Smooth muscle cell (in vitro differentiated cells): ENCODE measurements around the gene CERK. TPM values are rescaled to one million over a fixed set of nuclear protein-coding genes. Genes with fewer than 3 reads are reported as not detected.

ENCODE experiments used
- DNase-seq: peaks from one replicate; lab custom pipeline; 2025; ENCODE audit not compliant: unreplicated experiment; lab: John Stamatoyannopoulos, UW
- H2AFZ ChIP-seq: fragments of 200-600 bp; sonication (generic); 2 replicates; pipeline ENCODE4 v1.6.0; 2016; ENCODE audit warnings: antibody characterized with exemption, low read depth, mild to moderate bottlenecking
- H3F3A ChIP-seq: fragments of 200-600 bp; sonication (generic); 2 replicates; pipeline ENCODE4 v1.6.0; 2017; ENCODE audit warnings: antibody characterized with exemption, low read depth
- H3K27ac ChIP-seq: fragments of 200-600 bp; sonication (generic); 2 replicates; pipeline ENCODE4 v1.5.1; 2016; ENCODE audit warnings: low read depth, mild to moderate bottlenecking
- H3K27me3 ChIP-seq: fragments of 200-600 bp; sonication (generic); 2 replicates; pipeline ENCODE4 v1.6.1; 2016; ENCODE audit warnings: low read depth, mild to moderate bottlenecking
- H3K36me3 ChIP-seq: fragments of 200-600 bp; sonication (generic); 2 replicates; pipeline ENCODE4 v1.5.1; 2016; ENCODE audit warnings: low read depth
- H3K4me1 ChIP-seq: fragments of 200-600 bp; sonication (generic); 2 replicates; pipeline ENCODE4 v1.5.1; 2016; ENCODE audit warnings: low read depth
- H3K4me2 ChIP-seq: fragments of 200-600 bp; sonication (generic); 2 replicates; pipeline ENCODE4 v1.6.0; 2016; ENCODE audit warnings: mild to moderate bottlenecking
- H3K4me3 ChIP-seq: fragments of 200-600 bp; sonication (generic); 2 replicates; pipeline ENCODE4 v1.5.1; 2016; ENCODE audit warnings: mild to moderate bottlenecking
- H3K79me2 ChIP-seq: fragments of 200-600 bp; sonication (generic); 2 replicates; pipeline ENCODE4 v1.6.0; 2016; ENCODE audit warnings: low read depth, mild to moderate bottlenecking
- H3K9ac ChIP-seq: fragments of 200-600 bp; sonication (generic); 2 replicates; pipeline ENCODE4 v1.6.0; 2016; ENCODE audit warnings: low read depth
- H3K9me3 ChIP-seq: fragments of 200-600 bp; sonication (generic); replicated peaks from 2 replicates; pipeline ENCODE4 v1.5.1; 2016; ENCODE audit warnings: low read depth
- H4K20me1 ChIP-seq: fragments of 200-600 bp; sonication (generic); 2 replicates; pipeline ENCODE4 v1.6.0; 2016; ENCODE audit warnings: low read depth
- WGBS: methylation state at CpG from one replicate; pipeline ENCODE4 v1.1.7; 2016; ENCODE audit warnings: low lambda C conversion rate; 5-methylcytosine and 5-hydroxymethylcytosine counted together
- polyA plus RNA-seq: library from polyadenylated mRNA; unstranded; fragments of >200 nt; fragmentation: Nextera tagmentation; extraction: Ambion mirVana; gene quantifications from 2 replicates; pipeline ENCODE4 v1.2.1, GENCODE V29; 2016
- total RNA-seq: library from RNA; depleted of rRNA; stranded (reverse); fragments of >200 nt; gene quantifications from 2 replicates; pipeline ENCODE4 v1.2.3, GENCODE V29; 2014
- TF ChIP-seq, protein P1 (sequence below): fragments of 200-600 bp; sonication (generic); IDR thresholded peaks from 2 replicates; pipeline ENCODE4 v1.5.1; 2017; ENCODE audit warnings: borderline replicate concordance, mild to moderate bottlenecking, antibody characterized with exemption; ENCODE audit not compliant: insufficient read depth, poor library complexity, severe bottlenecking

CERK gene
- total and polyA plus RNA-seq, 2 experiments from 2014 or later: 25.4 to 25.6 TPM

DNA sequence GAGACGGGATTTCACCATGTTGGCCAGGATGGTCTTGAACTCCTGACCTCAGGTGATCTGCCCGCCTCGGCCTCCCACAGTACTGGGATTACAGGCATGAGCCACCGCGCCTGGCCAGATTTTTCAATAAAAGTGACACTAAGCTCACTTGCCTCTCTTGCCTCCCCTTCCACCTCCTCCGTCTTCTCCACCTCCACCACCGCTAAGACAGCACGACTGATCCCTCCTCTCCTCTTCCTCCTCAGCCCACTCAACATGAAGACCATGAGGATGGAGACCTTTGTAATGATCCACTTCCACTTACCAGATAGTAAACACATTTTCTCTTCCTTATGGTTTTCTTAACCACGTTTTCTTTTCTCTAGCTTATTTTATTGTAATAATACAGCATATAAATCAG is 14.2 kb downstream of the CERK start:
- Histone ChIP-seq H3K4me1 (no peaks in the 10 kb centered on the region), H3K9me3 (no peaks in the 10 kb centered on the region), H3K9ac (no peak overlapping the region), H3K4me2 (no peak overlapping the region), H2AFZ (no peak overlapping the region), H3K27me3 (no peaks in the 10 kb centered on the region), H3K36me3 (no peaks in the 10 kb centered on the region), H3K4me3 (no peak overlapping the region), H3F3A (no peaks in the 10 kb centered on the region), H3K79me2 (peaks cover 45% of the 10 kb centered on the region), H4K20me1 (peaks cover 84% of the 10 kb centered on the region), H3K27ac (no peak overlapping the region)
- WGBS: 97% methylated on average over 9 of the region's 9 CpGs
- DNase-seq: no peak
- TF ChIP-seq, protein P1, sequence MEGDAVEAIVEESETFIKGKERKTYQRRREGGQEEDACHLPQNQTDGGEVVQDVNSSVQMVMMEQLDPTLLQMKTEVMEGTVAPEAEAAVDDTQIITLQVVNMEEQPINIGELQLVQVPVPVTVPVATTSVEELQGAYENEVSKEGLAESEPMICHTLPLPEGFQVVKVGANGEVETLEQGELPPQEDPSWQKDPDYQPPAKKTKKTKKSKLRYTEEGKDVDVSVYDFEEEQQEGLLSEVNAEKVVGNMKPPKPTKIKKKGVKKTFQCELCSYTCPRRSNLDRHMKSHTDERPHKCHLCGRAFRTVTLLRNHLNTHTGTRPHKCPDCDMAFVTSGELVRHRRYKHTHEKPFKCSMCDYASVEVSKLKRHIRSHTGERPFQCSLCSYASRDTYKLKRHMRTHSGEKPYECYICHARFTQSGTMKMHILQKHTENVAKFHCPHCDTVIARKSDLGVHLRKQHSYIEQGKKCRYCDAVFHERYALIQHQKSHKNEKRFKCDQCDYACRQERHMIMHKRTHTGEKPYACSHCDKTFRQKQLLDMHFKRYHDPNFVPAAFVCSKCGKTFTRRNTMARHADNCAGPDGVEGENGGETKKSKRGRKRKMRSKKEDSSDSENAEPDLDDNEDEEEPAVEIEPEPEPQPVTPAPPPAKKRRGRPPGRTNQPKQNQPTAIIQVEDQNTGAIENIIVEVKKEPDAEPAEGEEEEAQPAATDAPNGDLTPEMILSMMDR: no peak

DNA sequence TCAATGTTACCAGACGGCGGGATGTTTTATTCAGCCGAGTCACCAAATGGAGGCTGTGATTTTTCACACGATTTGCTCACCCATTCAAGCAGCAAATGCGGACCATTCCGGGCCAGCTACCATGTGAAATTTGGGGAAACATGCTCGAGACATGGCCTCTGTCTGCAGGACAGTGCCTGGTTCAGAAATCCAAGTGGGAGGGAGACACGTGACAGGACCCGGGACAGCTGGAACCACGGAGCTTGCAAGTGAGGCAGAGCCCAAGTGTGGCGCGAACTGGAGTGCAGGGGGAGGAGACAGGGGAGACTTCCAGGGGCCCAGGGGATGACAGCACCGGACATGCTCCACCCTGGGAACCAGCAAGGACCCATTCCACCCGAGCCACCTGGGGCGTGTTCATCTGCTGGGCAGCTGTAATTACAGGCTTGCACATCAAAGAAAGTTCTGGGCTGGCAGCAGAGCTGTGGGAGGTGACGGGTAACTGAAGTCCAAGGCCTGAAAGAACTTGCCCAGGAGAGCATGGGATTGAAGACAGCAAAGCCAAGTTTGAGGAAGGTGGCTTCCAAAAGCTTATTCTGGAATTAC is 16.5 kb downstream of the CERK start:
- peak overlapping the region; percentile 17 for H3K4me2 ChIP-seq
- no peak overlapping the region for H3K4me3 ChIP-seq
- H3K79me2 ChIP-seq: peaks cover 27% of the 10 kb centered on the region
- peaks cover 61% of the 10 kb centered on the region for H4K20me1 ChIP-seq
- no peaks in the 10 kb centered on the region for H3K36me3 ChIP-seq
- no peaks in the 10 kb centered on the region for H3K9me3 ChIP-seq
- no peak for DNase-seq
- H2AFZ ChIP-seq: no peak overlapping the region
- no peaks in the 10 kb centered on the region for H3F3A ChIP-seq
- WGBS: 79% methylated on average over 16 of the region's 16 CpGs
- H3K27ac ChIP-seq: no peak overlapping the region
- no peaks in the 10 kb centered on the region for H3K4me1 ChIP-seq
- no peak overlapping the region for H3K9ac ChIP-seq
- TF ChIP-seq, protein P1: no peak
- no peaks in the 10 kb centered on the region for H3K27me3 ChIP-seq

DNA sequence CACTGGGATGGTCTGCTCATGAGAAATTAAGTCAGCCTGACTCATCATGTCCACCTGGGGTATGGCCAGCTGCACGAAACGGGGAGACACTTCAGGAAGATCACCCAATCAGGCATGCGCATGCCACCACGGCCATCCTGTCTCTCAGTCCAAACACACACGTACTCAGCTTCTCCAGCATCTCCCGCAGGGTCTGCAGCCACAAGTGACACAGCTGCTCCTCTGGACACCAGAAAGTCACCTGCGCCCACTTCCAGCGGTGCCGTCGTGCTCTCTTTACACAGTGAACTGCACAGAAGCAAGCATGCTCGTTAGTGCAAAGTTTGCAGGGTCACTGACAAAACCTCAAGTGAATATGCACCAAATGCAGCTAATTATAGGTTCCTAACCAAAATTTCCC is 18.1 kb downstream of the CERK start:
- Histone ChIP-seq H3K27ac (no peak overlapping the region), H3K4me3 (no peak overlapping the region), H3K27me3 (no peaks in the 10 kb centered on the region), H3K4me1 (no peaks in the 10 kb centered on the region), H3K79me2 (peaks cover 12% of the 10 kb centered on the region), H3K4me2 (no peak overlapping the region), H3K36me3 (no peaks in the 10 kb centered on the region), H3K9me3 (no peaks in the 10 kb centered on the region), H4K20me1 (peaks cover 49% of the 10 kb centered on the region), H3K9ac (no peak overlapping the region), H2AFZ (no peak overlapping the region), H3F3A (no peaks in the 10 kb centered on the region)
- TF ChIP-seq, protein P1: no peak
- no peak for DNase-seq
- 87% methylated on average over 11 of the region's 11 CpGs for WGBS

DNA sequence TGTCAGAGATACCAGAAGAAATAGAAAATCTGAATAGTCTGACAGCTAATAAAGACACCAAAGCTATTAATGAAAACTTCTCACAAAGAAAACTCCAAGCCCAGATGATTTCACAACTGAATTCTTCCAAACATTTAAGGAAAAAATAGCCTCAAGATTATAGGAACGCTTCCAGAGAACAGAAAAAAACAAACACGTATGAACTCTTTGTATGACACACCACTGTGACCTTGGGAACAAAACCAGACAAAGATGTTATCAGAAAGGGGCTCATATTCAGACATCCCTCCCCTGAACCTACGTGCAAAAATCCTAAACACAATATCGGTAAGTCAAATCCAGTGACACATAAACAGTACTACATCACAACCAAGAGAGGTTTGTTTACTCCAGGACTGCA is 23.5 kb downstream of the CERK start:
- Histone ChIP-seq H3K79me2 (no peaks in the 10 kb centered on the region), H3K4me2 (no peak overlapping the region), H3K36me3 (peaks cover 15% of the 10 kb centered on the region), H3K9ac (no peak overlapping the region), H4K20me1 (peaks cover 20% of the 10 kb centered on the region), H3K27me3 (no peaks in the 10 kb centered on the region), H3K4me3 (no peak overlapping the region), H3K9me3 (no peaks in the 10 kb centered on the region), H2AFZ (no peak overlapping the region), H3K27ac (no peak overlapping the region), H3F3A (no peaks in the 10 kb centered on the region), H3K4me1 (no peaks in the 10 kb centered on the region)
- no peak for DNase-seq
- TF ChIP-seq, protein P1: no peak
- WGBS: 77% methylated on average over 4 of the region's 4 CpGs
